Heart right ventricle (tissue), 16 donors: ENCODE measurements around the gene PREX1. TPM values are rescaled to one million over a fixed set of nuclear protein-coding genes. Genes with fewer than 3 reads are reported as not detected.

Experiments
- ATAC-seq, 8 donors: fragments of 200-7000 bp; cut with Tn5 transposase; one replicate each; pipeline ENCODE4 v1.9.1; 2020; ENCODE audit warnings: mild to moderate bottlenecking in 8 of 8, moderate library complexity in 8 of 8, moderate number of reproducible peaks in 1 of 8
- DNase-seq, 2 donors: peaks; one replicate each; pipeline ENCODE4 v3.0.0-alpha.2; 2020
- H3K27ac ChIP-seq, 10 donors: fragments of 200-600 bp; sonication (generic) in 2 of 10; one replicate each; pipeline versions ENCODE4 v1.5.0 to v1.8.0; 2020 to 2022; ENCODE audit warnings: mild to moderate bottlenecking in 3 of 10
- H3K27me3 ChIP-seq, 7 donors: fragments of 200-600 bp; one replicate each; pipeline ENCODE4 v1.8.0; 2021 to 2022; ENCODE audit warnings: mild to moderate bottlenecking in 2 of 7
- H3K36me3 ChIP-seq, 9 donors: fragments of 200-600 bp; sonication (generic) in 1 of 9; one replicate each; pipeline versions ENCODE4 v1.5.0 to v1.8.0; 2020 to 2022; ENCODE audit warnings: mild to moderate bottlenecking in 2 of 9
- H3K4me1 ChIP-seq, 9 donors: fragments of 200-600 bp; sonication (generic) in 1 of 9; one replicate each; pipeline versions ENCODE4 v1.5.0 to v1.8.0; 2020 to 2022; ENCODE audit warnings: mild to moderate bottlenecking in 4 of 9
- H3K4me3 ChIP-seq, 10 donors: fragments of 200-600 bp; sonication (generic) in 2 of 10; one replicate each; pipeline versions ENCODE4 v1.5.0 to v1.8.0; 2020 to 2022; ENCODE audit warnings: mild to moderate bottlenecking in 7 of 10, moderate library complexity in 2 of 10
- H3K9me3 ChIP-seq, 11 donors: fragments of 200-600 bp in 10 of 11; sonication (generic) in 2 of 11; one replicate each; pipeline versions ENCODE4 v1.5.0 to v1.8.0; 2013 to 2022; ENCODE audit warnings: mild to moderate bottlenecking in 2 of 11, control low read depth in 1 of 11, moderate library complexity in 1 of 11
- WGBS, 2 donors: extraction: QIAGEN DNeasy Blood & Tissue Kit; methylation state at CpG; one replicate each; pipeline ENCODE4 v1.1.7; 2013; ENCODE audit warnings: inconsistent platforms in 1 of 2; 5-methylcytosine and 5-hydroxymethylcytosine counted together
- intact Hi-C, 10 donors: fragments of 100-400 bp; cut with DNase I; formaldehyde crosslinking; loops; one replicate each; pipeline versions ENCODE4 v1.11.1 to v1.14.2; 2022
- polyA plus RNA-seq, 2 donors: library from polyadenylated mRNA; stranded (reverse); fragments of 200-250 nt; gene quantifications; one replicate each; pipeline ENCODE4 v1.2.3, GENCODE V29; 2013
- total RNA-seq, 10 donors: library from RNA; stranded (reverse); fragmentation: NEBNext Ultra II Directional in 3 of 10; extraction: Animal tissue kit (Norgen Biotek cat#: 25700) in 3 of 10; gene quantifications; one replicate each; pipeline versions ENCODE4 v1.2.1 to v1.2.4, GENCODE V29; 2021 to 2023
- TF ChIP-seq, protein P1 (sequence below), 9 donors: fragments of 200-600 bp; sonication (generic) in 2 of 9; IDR thresholded peaks; one replicate each; pipeline versions ENCODE4 v1.5.0 to v1.8.0; 2021 to 2022; ENCODE audit warnings: antibody characterized with exemption in 9 of 9, mild to moderate bottlenecking in 5 of 9, moderate library complexity in 1 of 9
- donor health status: Arrhythmogenic right ventricular cardiomyopathy.
- donor health status: ischemic (EF 13 %, LVEDD 7.1; RV severe dilation, severe dysfunction).
- donor health status: healthy with polysubstance abuse.
- donor health status: DM: no; HTN: yes; CAD: no.
- donor health status: DM: no; HTN: no; CAD: no.
- donor health status: ischemic (EF 25% LVEDD 6.9; RV normal size, moderate dysfunction).
- donor health status: ischemic (EF 25% LVEDD 5.7; RV mildly dilated, moderate dysfunction).
- donor health status: healthy.
- donor health status: DM: yes; HTN: yes; CAD: no.
- donor health status: Ischemic cardiomyopathy.
- donor health status: ischemic (EF 35%, LVEDD 5.7; RV mildly dilated, moderate dysfunction).
- donor health status: nonischemic (EF 11% LVEDD 7.7; RV severe dilation, severe dysfunction).
- donor health status: DM: yes; HTN: yes; CAD: no.
- donor health status: PGD.
- donor health status: ischemic (EF 29% LVEDD 5.4; RV normal size, mild dysfunction).
- donor health status: nonischemic (EF 23%, LVEDD 6.1; RV moderate dilation, normal function).

Gene PREX1
- total and polyA plus RNA-seq, 12 donors: 4.6 to 23.4 (median 8.8) TPM

DNA sequence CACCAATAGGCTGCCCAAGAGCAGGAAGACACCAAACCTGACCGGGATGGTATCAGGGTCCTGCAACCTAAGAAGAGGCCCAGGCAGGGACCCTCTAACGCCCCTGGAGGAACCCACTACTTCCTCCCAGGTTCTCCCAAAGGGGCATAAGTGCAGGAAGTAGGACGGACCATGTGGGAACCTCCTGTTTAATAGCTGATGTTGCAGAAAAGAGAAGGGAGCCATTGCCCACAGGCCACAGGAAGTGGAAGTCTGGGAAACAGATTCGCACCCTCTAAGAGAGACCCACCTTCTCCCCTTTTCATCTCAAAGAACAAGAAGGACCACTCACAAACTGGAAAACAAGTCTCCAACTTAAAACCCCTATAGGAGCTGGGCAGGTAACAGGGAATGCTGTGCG lies 18.1 kb downstream of the PREX1 start:
- 69 to 77% methylated on average over 5 of the region's 5 CpGs for WGBS, 2 donors
- peaks cover 6 to 87% (median 23%) of the 10 kb centered on the region in 9 donors for H3K4me1 ChIP-seq
- intact Hi-C loops: loop anchor here in 2 of 10 donors (5.0 kb wide), 3 partner anchors 112 to 863 kb away; no protein-coding TSS in a partner anchor

DNA sequence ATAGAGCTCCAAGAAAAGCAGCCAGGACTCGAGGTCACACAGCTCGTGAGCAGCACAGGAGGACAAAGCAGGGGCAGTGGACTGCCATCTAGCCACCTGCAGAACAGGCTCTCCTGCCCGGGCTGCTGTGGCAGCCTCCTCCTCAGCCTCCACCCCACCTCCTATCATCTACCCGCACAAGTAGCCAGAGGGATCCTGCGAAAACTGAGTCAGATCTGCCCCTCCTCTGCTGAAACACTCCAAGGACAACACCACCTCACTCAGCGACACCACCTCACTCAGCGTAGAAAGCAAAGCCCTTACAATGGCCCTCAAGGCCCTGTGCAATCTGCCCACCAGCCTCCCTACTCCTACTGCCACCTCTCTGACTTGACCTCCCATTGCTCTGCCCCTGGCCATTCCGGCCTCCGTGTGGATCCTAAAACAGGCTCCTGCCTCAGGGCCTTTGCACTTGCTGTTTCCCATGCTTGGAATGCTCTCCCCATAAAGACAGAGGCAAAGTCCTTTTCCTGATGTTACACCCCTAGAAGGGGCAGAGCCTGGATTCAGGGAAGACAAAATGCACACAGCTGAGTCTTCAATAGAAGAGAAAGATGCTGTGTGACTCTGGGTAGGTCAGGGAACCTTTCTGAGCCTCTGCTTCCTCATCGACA lies 19.3 kb downstream of the PREX1 start:
- Histone ChIP-seq H3K27ac (peak overlapping the region in 3 of 10 donors; percentile 41 to 63 (median 48)), H3K27me3 (no peaks in the 10 kb centered on the region), H3K9me3 (peaks cover 0 to 17% (median 0%) of the 10 kb centered on the region in 11 donors), H3K36me3 (peaks cover 0 to 29% (median 0%) of the 10 kb centered on the region in 9 donors), H3K4me3 (no peak overlapping the region), H3K4me1 (peaks cover 6 to 81% (median 25%) of the 10 kb centered on the region in 9 donors)
- WGBS, 2 donors: 78 to 82% methylated on average over 10 of the region's 10 CpGs
- ATAC-seq (peak in 1 of 8 donors; percentile 19), DNase-seq (no peak)
- intact Hi-C loops: loop anchor here in 2 of 10 donors (5.0 kb wide), 3 partner anchors 111 to 864 kb away; no protein-coding TSS in a partner anchor
- TF ChIP-seq, protein P1, sequence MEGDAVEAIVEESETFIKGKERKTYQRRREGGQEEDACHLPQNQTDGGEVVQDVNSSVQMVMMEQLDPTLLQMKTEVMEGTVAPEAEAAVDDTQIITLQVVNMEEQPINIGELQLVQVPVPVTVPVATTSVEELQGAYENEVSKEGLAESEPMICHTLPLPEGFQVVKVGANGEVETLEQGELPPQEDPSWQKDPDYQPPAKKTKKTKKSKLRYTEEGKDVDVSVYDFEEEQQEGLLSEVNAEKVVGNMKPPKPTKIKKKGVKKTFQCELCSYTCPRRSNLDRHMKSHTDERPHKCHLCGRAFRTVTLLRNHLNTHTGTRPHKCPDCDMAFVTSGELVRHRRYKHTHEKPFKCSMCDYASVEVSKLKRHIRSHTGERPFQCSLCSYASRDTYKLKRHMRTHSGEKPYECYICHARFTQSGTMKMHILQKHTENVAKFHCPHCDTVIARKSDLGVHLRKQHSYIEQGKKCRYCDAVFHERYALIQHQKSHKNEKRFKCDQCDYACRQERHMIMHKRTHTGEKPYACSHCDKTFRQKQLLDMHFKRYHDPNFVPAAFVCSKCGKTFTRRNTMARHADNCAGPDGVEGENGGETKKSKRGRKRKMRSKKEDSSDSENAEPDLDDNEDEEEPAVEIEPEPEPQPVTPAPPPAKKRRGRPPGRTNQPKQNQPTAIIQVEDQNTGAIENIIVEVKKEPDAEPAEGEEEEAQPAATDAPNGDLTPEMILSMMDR (IDR thresholded peaks at IDR 0.05): no peak

More for the DNA sequence above, 18.1 kb downstream of the PREX1 start:
- no peak for DNase-seq
- H3K27ac ChIP-seq: peak overlapping the region in 1 of 10 donors; percentile 2
- no peak for ATAC-seq
- H3K27me3 ChIP-seq: no peaks in the 10 kb centered on the region
- H3K9me3 ChIP-seq: peaks cover 0 to 17% (median 0%) of the 10 kb centered on the region in 11 donors
- H3K36me3 ChIP-seq: peaks cover 0 to 21% (median 0%) of the 10 kb centered on the region in 9 donors
- H3K4me3 ChIP-seq: no peak overlapping the region
- TF ChIP-seq, protein P1 (IDR thresholded peaks at IDR 0.05): no peak

DNA sequence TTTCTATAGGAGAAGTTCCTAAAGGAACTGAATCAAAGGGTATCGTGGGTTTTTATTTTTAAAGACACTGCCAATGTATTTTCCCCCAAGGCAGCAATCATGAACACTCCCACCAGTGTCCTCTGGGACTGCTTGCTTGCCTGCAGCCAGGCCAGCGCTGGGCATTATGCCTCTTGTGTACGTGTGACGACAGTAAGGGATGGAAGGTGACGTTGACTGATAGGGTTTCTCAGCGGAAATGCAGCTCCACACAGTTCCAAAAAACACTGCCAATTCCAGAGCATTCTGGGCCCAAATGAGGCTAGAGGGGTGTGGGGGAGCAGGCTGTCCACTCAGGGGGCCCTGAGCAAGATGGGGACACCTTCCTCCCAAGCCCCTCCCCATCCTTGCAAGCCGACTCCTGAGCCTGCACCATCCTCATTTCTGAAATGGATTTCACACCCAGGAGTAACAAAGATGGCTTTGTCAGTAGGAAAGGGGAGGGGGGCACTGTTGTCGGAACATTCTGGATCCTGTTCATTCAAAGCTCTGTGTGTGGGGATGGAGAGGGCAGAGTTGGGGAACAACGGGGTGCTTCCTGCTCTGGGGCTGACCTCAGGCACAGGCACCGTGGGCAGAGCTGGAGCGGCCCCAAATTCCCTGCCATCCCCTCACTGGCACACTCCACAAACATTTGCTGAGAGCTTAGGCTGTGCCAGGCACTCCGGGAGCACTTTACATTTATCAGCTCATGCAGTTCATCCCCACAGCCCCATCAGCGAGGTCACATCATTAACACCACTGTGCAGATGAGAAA lies 20.0 kb downstream of the PREX1 start:
- DNase-seq: peak; percentile 44 to 71
- 34 to 49% methylated on average over 13 of the region's 13 CpGs for WGBS, 2 donors
- peak in 7 of 8 donors; percentile 64 to 91 (median 87) for ATAC-seq
- TF ChIP-seq, protein P1 (IDR thresholded peaks at IDR 0.05): no peak
- H3K27ac ChIP-seq: peak overlapping the region in 6 of 10 donors; percentile 37 to 63 (median 44)
- no peaks in the 10 kb centered on the region for H3K27me3 ChIP-seq
- peak overlapping the region in 2 of 10 donors; percentile 9 to 17 for H3K4me3 ChIP-seq
- H3K9me3 ChIP-seq: peaks cover 0 to 17% (median 0%) of the 10 kb centered on the region in 11 donors
- H3K4me1 ChIP-seq: peaks cover 6 to 76% (median 21%) of the 10 kb centered on the region in 9 donors
- intact Hi-C loops: loop anchor here in 2 of 10 donors (5.0 kb wide), 3 partner anchors 110 to 865 kb away; no protein-coding TSS in a partner anchor
- peaks cover 0 to 23% (median 0%) of the 10 kb centered on the region in 9 donors for H3K36me3 ChIP-seq

DNA sequence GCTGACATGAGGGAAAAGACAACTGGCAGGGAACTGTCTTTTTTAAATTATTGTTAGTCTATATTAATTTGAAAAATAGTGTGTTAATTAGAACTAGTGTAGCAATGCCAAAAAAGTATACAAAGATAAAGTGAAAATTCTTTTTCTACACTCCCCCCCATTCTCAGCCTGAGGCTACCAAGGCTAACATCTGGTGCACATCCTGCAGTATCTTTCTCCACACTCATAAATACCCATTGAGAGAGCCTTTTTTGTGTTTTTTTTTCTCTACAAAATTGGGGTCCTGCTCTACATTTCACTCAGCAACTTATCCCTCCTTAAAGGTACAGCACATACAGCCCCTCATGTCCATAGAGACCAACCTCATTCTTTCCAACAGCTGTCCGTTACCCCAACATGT lies 20.7 kb downstream of the PREX1 start:
- intact Hi-C loops: loop anchor here in 2 of 10 donors (5.0 kb wide), 3 partner anchors 110 to 865 kb away; no protein-coding TSS in a partner anchor
- ATAC-seq: no peak
- Histone ChIP-seq H3K36me3 (peaks cover 0 to 19% (median 0%) of the 10 kb centered on the region in 9 donors), H3K9me3 (peaks cover 0 to 17% (median 0%) of the 10 kb centered on the region in 11 donors), H3K27me3 (no peaks in the 10 kb centered on the region), H3K27ac (peak overlapping the region in 3 of 10 donors; percentile 1 to 63 (median 41)), H3K4me3 (no peak overlapping the region), H3K4me1 (peaks cover 6 to 72% (median 21%) of the 10 kb centered on the region in 9 donors)
- DNase-seq: no peak
- TF ChIP-seq, protein P1 (IDR thresholded peaks at IDR 0.05): no peak
- 95 to 97% methylated on average over 1 of the region's 1 CpG for WGBS, 2 donors
